ENCODE measurements around the gene CRYAA.
"Not testable (repeated sequence)": the region's sequence is repeated elsewhere in the genome, so short reads cannot be mapped to it uniquely, and the experiment has no call there.

The CRYAA gene

DNA sequence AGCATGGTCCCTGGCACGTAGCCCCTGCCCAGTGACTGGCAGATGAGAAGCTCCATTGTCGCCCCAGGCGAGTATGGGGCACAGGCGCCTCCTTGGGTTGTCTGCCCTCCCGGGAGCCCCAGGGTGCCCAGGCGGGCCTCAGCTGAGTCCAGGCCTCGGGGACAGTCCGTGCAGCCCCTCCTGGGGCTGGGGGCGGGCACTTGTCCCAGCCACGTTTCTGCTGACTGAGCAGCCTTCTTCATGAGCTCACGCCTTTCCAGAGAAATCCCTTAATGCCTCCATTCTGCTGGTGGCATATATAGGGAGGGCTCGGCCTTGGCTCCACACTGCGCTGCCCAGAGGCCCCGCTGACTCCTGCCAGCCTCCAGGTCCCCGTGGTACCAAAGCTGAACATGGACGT, at the start of gene CRYAA:
Gene CRYAA, plus strand, starts transcription at position 301 of the 400 bp plus-strand sequence. Its CDS starts 92 bp downstream, at position 393.
- DNase-seq: not testable (repeated sequence)

GRCh38 chr21:43130094-43130493, 38.7 kb upstream of the CRYAA start:
- DNase-seq: not testable (repeated sequence)

DNA sequence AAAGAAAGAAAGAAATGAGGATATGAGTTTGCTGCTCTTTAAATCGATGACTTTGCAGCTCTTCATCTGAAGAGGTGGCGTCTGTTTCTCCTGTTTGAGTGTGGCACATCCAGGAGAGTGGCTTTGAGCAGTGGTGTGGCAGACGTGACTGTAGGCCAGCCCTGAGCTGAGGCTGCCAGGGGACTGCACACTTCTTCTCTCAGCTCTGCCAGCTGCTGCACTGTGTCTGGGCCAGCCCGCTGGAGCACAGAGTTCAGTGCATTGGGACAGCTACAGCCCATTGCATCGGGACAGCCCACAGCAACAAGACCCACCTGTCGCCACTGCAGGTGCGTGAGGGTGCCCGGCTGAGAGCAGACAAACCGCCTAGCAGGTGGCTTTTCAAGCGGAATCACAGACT, 34.3 kb upstream of the CRYAA start:
- not testable (repeated sequence) for DNase-seq

DNA sequence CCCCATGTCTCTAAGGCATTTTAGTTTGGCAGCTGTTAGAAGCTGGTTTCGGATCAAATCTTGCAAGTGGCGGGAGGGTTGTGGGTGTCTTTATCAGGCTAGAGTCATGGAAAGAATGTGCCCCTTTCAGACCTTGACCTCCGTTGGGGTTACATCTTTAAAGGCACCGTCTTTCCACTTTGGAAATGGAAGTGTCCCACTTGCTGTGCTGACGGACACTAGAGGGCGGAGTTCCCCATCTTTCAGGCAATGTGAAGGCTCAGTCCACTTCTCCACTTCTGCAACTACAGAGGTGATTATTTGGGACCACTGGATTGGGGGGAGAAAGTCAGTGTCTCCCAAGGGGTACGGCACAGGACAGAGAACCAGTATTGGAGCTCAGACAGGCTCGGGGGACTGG, 29.9 kb upstream of the CRYAA start:
- not testable (repeated sequence) for DNase-seq

GRCh38 chr21:43141407-43141806, 27.4 kb upstream of the CRYAA start:
- not testable (repeated sequence) for DNase-seq

DNA sequence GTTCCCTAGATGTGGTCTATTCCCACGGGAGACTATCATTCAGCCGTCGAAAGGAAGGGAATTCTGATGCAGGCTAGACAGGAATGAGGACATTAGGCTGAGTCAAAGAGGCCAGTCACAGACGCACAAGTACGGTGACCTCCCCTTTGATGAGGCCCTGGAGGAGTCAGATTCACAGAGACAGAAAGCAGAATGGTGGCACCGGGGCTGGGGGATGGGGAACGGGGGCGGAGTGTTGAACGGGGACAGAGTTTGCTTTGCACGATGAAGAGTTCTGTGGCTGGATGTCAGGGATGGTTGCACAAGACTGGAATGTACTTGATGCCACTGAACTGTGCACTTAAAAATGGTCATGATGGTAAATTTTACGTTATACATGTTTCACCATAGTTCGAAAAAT, 22.2 kb upstream of the CRYAA start:
- not testable (repeated sequence) for DNase-seq

- DNase-seq: not testable (repeated sequence)
These were observed 20.8 kb upstream of the CRYAA start for GRCh38 chr21:43147999-43148398.

DNA sequence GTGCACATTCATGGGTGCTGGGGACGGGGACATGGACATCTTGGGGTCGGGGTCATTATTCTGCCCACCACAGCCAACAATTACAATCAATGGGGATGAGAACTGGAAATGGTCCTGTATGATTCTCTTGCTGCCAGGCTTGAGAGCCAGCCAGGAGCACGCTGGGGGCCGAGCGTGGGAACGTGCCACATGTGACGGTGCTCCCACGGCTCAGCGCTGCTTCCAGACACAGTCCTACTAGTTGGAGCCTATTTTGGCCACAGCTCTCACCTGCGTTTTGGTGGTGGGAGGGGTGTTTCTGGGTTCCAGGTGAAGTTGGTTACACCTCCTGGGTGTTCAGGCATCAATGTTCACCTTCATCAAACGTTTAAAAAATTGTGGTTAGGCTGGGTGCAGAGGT, 19.5 kb upstream of the CRYAA start:
- DNase-seq: not testable (repeated sequence)

- DNase-seq: not testable (repeated sequence)
These were observed 15.2 kb upstream of the CRYAA start for GRCh38 chr21:43153601-43154000.

GRCh38 chr21:43159279-43160175, 9.3 kb upstream of the CRYAA start:
- DNase-seq: not testable (repeated sequence)

GRCh38 chr21:43161826-43162707, 6.7 kb upstream of the CRYAA start:
- DNase-seq: not testable (repeated sequence)

DNA sequence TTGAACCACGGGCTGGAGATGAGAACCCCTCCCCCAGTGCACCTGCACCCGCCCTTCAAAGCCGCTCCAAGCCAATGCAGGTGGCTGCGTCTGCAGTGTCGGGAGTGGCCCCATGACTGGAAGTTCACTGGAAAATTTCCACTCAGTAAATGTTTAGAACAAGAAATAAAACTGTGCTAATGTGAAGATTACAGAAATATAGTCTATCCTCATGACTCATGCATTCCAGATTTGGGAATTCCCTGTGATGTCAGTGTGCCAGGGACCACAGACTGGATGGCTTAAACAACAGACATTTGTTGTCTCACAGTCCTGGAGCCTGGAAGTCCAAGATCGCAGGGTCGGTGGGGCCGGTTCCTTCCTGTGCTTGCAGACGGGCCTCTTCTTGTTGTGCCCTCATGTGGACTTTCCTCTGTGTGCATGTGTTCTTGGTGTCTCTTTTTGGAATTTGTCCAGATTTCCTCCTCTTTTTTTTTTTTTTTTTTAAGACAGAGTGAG, 6.1 kb upstream of the CRYAA start:
- DNase-seq: not testable (repeated sequence)

- not testable (repeated sequence) for DNase-seq
These were observed 4.0 kb upstream of the CRYAA start for GRCh38 chr21:43164823-43165222.

GRCh38 chr21:43165734-43166133, 3.1 kb upstream of the CRYAA start:
- DNase-seq: not testable (repeated sequence)

- DNase-seq: not testable (repeated sequence)
These were observed 550 bp downstream of the CRYAA start for GRCh38 chr21:43169230-43169886.

- not testable (repeated sequence) for DNase-seq
These were observed 1.1 kb downstream of the CRYAA start for GRCh38 chr21:43169891-43170290.

GRCh38 chr21:43172812-43173211, 4.0 kb downstream of the CRYAA start:
- not testable (repeated sequence) for DNase-seq

GRCh38 chr21:43173438-43173837, 4.6 kb downstream of the CRYAA start:
- DNase-seq: not testable (repeated sequence)

GRCh38 chr21:43173930-43174329, 5.1 kb downstream of the CRYAA start:
- DNase-seq: not testable (repeated sequence)

- not testable (repeated sequence) for DNase-seq
These were observed 6.2 kb downstream of the CRYAA start for GRCh38 chr21:43174998-43175397.

- DNase-seq: not testable (repeated sequence)
These were observed 7.8 kb downstream of the CRYAA start for GRCh38 chr21:43176621-43177020.
